WTC11 (cell line): Measurements from ENCODE around the gene B4GALT6.

ENCODE experiments used
- FOXJ3 ChIP-seq: sonication (generic); formaldehyde crosslinking; IDR thresholded peaks from 2 replicates; pipeline ENCODE4 v1.9.0; 2021; ENCODE audit warnings: missing genetic modification reagents, mild to moderate bottlenecking, borderline replicate concordance
- NFATC4 ChIP-seq: fragments of 250-450 bp; sonication (Bioruptor Pico); IDR thresholded peaks from 2 replicates; pipeline ENCODE4 v1.9.0; 2021; ENCODE audit warnings: mild to moderate bottlenecking
- SMAD3 ChIP-seq: sonication (generic); formaldehyde crosslinking; IDR thresholded peaks from 2 replicates; pipeline ENCODE4 v1.8.0; 2022; ENCODE audit warnings: missing genetic modification reagents, mild to moderate bottlenecking, borderline replicate concordance
- TF ChIP-seq, protein P1 (sequence below): fragments of 200-600 bp; IDR thresholded peaks from 2 replicates; pipeline ENCODE4 v1.8.0; 2022; ENCODE audit warnings: antibody characterized with exemption
- TF ChIP-seq, protein P2 (sequence below): sonication (generic); formaldehyde crosslinking; IDR thresholded peaks from 2 replicates; pipeline ENCODE4 v1.8.1; 2022; ENCODE audit warnings: low read depth, missing genetic modification reagents, borderline replicate concordance

DNA sequence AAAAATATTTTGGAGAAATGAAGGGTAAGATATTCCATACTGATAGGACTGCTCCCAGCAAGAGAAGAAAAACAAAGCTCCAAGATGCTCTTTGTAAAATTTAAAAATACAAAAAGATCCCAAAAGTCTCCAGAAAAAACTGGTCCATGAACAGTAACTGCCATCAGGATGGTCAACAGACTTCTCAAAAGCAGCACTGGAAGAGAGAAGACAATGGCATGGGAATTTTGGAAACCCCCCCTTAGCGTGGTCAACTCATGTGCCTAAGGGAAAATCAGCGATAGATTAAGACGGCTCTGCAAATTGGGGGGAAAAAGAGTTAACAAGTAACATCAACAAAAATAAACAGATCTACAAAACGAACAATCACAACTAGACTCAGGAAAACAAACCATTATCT lies 23.6 kb downstream of the B4GALT6 start:
- TF ChIP-seq, protein P1, sequence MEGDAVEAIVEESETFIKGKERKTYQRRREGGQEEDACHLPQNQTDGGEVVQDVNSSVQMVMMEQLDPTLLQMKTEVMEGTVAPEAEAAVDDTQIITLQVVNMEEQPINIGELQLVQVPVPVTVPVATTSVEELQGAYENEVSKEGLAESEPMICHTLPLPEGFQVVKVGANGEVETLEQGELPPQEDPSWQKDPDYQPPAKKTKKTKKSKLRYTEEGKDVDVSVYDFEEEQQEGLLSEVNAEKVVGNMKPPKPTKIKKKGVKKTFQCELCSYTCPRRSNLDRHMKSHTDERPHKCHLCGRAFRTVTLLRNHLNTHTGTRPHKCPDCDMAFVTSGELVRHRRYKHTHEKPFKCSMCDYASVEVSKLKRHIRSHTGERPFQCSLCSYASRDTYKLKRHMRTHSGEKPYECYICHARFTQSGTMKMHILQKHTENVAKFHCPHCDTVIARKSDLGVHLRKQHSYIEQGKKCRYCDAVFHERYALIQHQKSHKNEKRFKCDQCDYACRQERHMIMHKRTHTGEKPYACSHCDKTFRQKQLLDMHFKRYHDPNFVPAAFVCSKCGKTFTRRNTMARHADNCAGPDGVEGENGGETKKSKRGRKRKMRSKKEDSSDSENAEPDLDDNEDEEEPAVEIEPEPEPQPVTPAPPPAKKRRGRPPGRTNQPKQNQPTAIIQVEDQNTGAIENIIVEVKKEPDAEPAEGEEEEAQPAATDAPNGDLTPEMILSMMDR = no peak
- TF ChIP-seq FOXJ3 (CRISPR knock-in tag) = no peak
- TF ChIP-seq, protein P2, sequence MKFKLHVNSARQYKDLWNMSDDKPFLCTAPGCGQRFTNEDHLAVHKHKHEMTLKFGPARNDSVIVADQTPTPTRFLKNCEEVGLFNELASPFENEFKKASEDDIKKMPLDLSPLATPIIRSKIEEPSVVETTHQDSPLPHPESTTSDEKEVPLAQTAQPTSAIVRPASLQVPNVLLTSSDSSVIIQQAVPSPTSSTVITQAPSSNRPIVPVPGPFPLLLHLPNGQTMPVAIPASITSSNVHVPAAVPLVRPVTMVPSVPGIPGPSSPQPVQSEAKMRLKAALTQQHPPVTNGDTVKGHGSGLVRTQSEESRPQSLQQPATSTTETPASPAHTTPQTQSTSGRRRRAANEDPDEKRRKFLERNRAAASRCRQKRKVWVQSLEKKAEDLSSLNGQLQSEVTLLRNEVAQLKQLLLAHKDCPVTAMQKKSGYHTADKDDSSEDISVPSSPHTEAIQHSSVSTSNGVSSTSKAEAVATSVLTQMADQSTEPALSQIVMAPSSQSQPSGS = no peak
- no peak for TF ChIP-seq NFATC4
- no peak for TF ChIP-seq SMAD3 (CRISPR knock-in tag)
